Suprapubic skin (tissue), 4 donors: ENCODE measurements around the gene ERBB4. TPM values are rescaled to one million over a fixed set of nuclear protein-coding genes. Genes with fewer than 3 reads are reported as not detected.

Experiments used
- DNase-seq, 2 donors: peaks; one replicate each; pipeline ENCODE4 v3.0.0-alpha.2; 2019; ENCODE audit warnings: low spot score in 2 of 2
- H3K27ac ChIP-seq: fragments of 200-600 bp; sonication (generic); one replicate; pipeline ENCODE4 v1.5.1; 2019
- H3K27me3 ChIP-seq: fragments of 200-600 bp; sonication (generic); one replicate; pipeline ENCODE4 v1.5.1; 2019
- H3K36me3 ChIP-seq: fragments of 200-600 bp; sonication (generic); one replicate; pipeline ENCODE4 v1.5.1; 2019
- H3K4me1 ChIP-seq: fragments of 200-600 bp; sonication (generic); one replicate; pipeline ENCODE4 v1.5.1; 2019
- H3K4me3 ChIP-seq: fragments of 200-600 bp; sonication (generic); one replicate; pipeline ENCODE4 v1.5.1; 2019; ENCODE audit warnings: mild to moderate bottlenecking
- H3K9me3 ChIP-seq: fragments of 200-600 bp; sonication (generic); one replicate; pipeline ENCODE4 v1.5.1; 2019
- CTCF ChIP-seq, 2 donors: fragments of 200-600 bp in 1 of 2; fragments of 450-650 bp in 1 of 2; sonication (generic) in 1 of 2; IDR thresholded peaks; one replicate each; pipeline ENCODE4 v1.5.1; 2016 to 2019; ENCODE audit warnings: antibody characterized with exemption in 2 of 2, mild to moderate bottlenecking in 1 of 2, moderate library complexity in 1 of 2
- EP300 ChIP-seq: sonication (generic); formaldehyde crosslinking; IDR thresholded peaks from one replicate; pipeline ENCODE4 v1.6.1; 2017; ENCODE audit warnings: antibody characterized with exemption
- POLR2A ChIP-seq, 2 donors: fragments of 450-650 bp; IDR thresholded peaks; one replicate each; pipeline ENCODE4 v1.6.1; 2017; ENCODE audit warnings: antibody characterized with exemption in 2 of 2, mild to moderate bottlenecking in 2 of 2, moderate library complexity in 2 of 2
- POLR2AphosphoS5 ChIP-seq, 3 donors: sonication (generic); formaldehyde crosslinking; IDR thresholded peaks; one replicate each; pipeline ENCODE4 v1.6.1; 2017; ENCODE audit warnings: antibody characterized with exemption in 3 of 3
- WGBS: methylation state at CpG from one replicate; pipeline ENCODE4 v1.1.5; 2018; 5-methylcytosine and 5-hydroxymethylcytosine counted together
- total RNA-seq, 4 donors: library from RNA; depleted of rRNA; stranded (reverse); fragments of >200 nt; gene quantifications; one replicate each; pipeline ENCODE4 v1.1.0, GENCODE V29; 2016

Gene ERBB4
- total RNA-seq, 4 donors from 2014 or later, result 0.95 to 6.4 (median 1.5) TPM

- 59% methylated on average over 3 of the region's 3 CpGs for WGBS
These were observed 1059.0 kb downstream of the ERBB4 start for GRCh38 chr2:211479536-211480150.

GRCh38 chr2:211477537-211478275 is 1060.9 kb downstream of the ERBB4 start:
- no peak for DNase-seq
- Histone ChIP-seq H3K36me3 (no peaks in the 10 kb centered on the region), H3K4me1 (no peaks in the 10 kb centered on the region), H3K4me3 (no peak overlapping the region), H3K9me3 (no peaks in the 10 kb centered on the region), H3K27me3 (no peaks in the 10 kb centered on the region), H3K27ac (no peak overlapping the region)
- TF ChIP-seq POLR2A (IDR thresholded peaks at IDR 0.05) (no peak), CTCF (IDR thresholded peaks at IDR 0.05) (no peak), POLR2AphosphoS5 (IDR thresholded peaks at IDR 0.05) (peak in 1 of 3 donors; percentile 17)
- 73% methylated on average over 2 of the region's 2 CpGs for WGBS

More at GRCh38 chr2:211479536-211480150, 1059.0 kb downstream of the ERBB4 start:
- H3K4me3 ChIP-seq, result no peak overlapping the region
- TF ChIP-seq CTCF (IDR thresholded peaks at IDR 0.05) (no peak), POLR2A (IDR thresholded peaks at IDR 0.05) (no peak), EP300 (no peak), POLR2AphosphoS5 (IDR thresholded peaks at IDR 0.05) (no peak)
- H3K27ac ChIP-seq, result no peak overlapping the region
- H3K9me3 ChIP-seq, result no peaks in the 10 kb centered on the region
- no peaks in the 10 kb centered on the region for H3K27me3 ChIP-seq
- no peaks in the 10 kb centered on the region for H3K36me3 ChIP-seq
- no peaks in the 10 kb centered on the region for H3K4me1 ChIP-seq
- DNase-seq, result no peak

- H3K9me3 ChIP-seq, result no peaks in the 10 kb centered on the region
- H3K27ac ChIP-seq, result no peak overlapping the region
- no peak overlapping the region for H3K4me3 ChIP-seq
- no peaks in the 10 kb centered on the region for H3K4me1 ChIP-seq
- DNase-seq, result no peak
- H3K27me3 ChIP-seq, result no peaks in the 10 kb centered on the region
- no peaks in the 10 kb centered on the region for H3K36me3 ChIP-seq
- TF ChIP-seq POLR2A (IDR thresholded peaks at IDR 0.05) (no peak), EP300 (no peak), CTCF (IDR thresholded peaks at IDR 0.05) (no peak), POLR2AphosphoS5 (IDR thresholded peaks at IDR 0.05) (no peak)
These were observed 1065.5 kb downstream of the ERBB4 start for GRCh38 chr2:211473116-211473515.

- Histone ChIP-seq H3K27ac (no peak overlapping the region), H3K27me3 (no peaks in the 10 kb centered on the region), H3K9me3 (no peaks in the 10 kb centered on the region), H3K4me3 (no peak overlapping the region), H3K4me1 (no peaks in the 10 kb centered on the region), H3K36me3 (no peaks in the 10 kb centered on the region)
- WGBS, result 77% methylated on average over 3 of the region's 3 CpGs
- TF ChIP-seq CTCF (IDR thresholded peaks at IDR 0.05) (no peak), EP300 (no peak), POLR2AphosphoS5 (IDR thresholded peaks at IDR 0.05) (no peak), POLR2A (IDR thresholded peaks at IDR 0.05) (no peak)
- no peak for DNase-seq
These were observed 1068.9 kb downstream of the ERBB4 start for GRCh38 chr2:211469664-211470059.

- H3K36me3 ChIP-seq, result no peaks in the 10 kb centered on the region
- no peak overlapping the region for H3K4me3 ChIP-seq
- H3K4me1 ChIP-seq, result no peaks in the 10 kb centered on the region
- TF ChIP-seq EP300, result no peak
- no peak for TF ChIP-seq CTCF (IDR thresholded peaks at IDR 0.05)
- no peak for TF ChIP-seq POLR2A (IDR thresholded peaks at IDR 0.05)
- TF ChIP-seq POLR2AphosphoS5 (IDR thresholded peaks at IDR 0.05), result no peak
- no peaks in the 10 kb centered on the region for H3K27me3 ChIP-seq
- no peaks in the 10 kb centered on the region for H3K9me3 ChIP-seq
- H3K27ac ChIP-seq, result no peak overlapping the region
- 25% methylated on average over 4 of the region's 4 CpGs for WGBS
- no peak for DNase-seq
These were observed 1069.5 kb downstream of the ERBB4 start for GRCh38 chr2:211468877-211469663.
